ENCODE results near the gene YY2.
A peak's percentile ranks its signal among the peaks of the same experiment; 100 is the strongest.

YY2 gene

GRCh38 chrX:21881881-21882574 is 26.2 kb downstream of the YY2 start:
- DNase-seq = no peak

DNA sequence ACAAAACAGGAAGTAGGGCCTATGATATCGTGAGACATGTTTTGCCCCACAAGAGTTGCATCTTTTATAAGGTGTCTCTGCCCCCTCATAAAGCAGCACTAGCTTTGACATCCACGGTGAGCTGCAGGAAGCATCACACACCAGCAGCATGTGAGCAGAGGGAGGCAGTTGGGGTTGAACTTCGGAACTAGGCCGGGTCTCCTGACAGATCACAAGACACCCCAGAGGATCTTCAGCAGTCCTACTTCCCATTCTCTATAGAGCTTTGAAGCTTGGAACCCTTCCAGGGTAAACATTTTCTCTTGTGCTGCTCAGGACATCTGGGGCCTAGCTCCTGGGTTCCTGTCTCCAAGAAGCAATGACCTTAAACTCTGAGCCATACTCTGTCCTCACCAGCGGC is 27.5 kb downstream of the YY2 start:
- no peak for DNase-seq

DNA sequence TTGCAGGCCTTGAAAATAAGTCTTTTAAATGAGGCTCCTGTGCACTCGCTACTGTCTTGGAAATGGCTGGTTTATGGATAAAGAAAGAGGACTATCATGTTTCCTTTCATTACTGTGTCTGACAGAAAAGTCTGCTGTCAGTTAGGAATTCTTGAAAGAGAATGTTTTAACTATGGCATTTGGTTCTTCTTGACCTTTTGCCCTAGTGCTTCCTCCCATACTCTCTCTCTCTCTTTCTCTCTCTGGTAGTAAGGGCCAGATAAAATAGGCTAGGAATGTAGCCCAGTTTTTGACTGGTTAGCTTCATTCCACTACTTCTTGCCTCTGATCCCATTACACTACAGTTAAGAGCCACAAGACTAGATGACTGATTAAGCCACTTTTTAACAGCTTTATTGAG is 29.8 kb downstream of the YY2 start:
- DNase-seq = no peak

- peak in 1 of 3 experiments; percentile 33 for DNase-seq
Observed at GRCh38 chrX:21905313-21905712, 49.5 kb downstream of the YY2 start.

GRCh38 chrX:21905953-21906352 is 50.2 kb downstream of the YY2 start:
- peak in 1 of 3 experiments; percentile 40 for DNase-seq

- DNase-seq = no peak
Observed at GRCh38 chrX:21907260-21907659, 51.5 kb downstream of the YY2 start.

Data from NCI-H1417 (cell line).